Thymus (tissue), 11 donors: ENCODE measurements around the gene STBD1. TPM values are rescaled to one million over a fixed set of nuclear protein-coding genes. Genes with fewer than 3 reads are reported as not detected.
A peak's percentile ranks its signal among the peaks of the same experiment; 100 is the strongest.
"Not testable (repeated sequence)": the region's sequence is repeated elsewhere in the genome, so short reads cannot be mapped to it uniquely, and the experiment has no call there.

Experiments used
- DNase-seq, 9 donors: peaks; one replicate each; pipeline ENCODE4 v3.0.0-alpha.2; 2013; ENCODE audit warnings: low spot score in 9 of 9, low read depth in 6 of 9, missing footprints in 1 of 9
- H3K27ac ChIP-seq, 2 donors: one replicate each; pipeline ENCODE4 v1.5.1; 2013; ENCODE audit warnings: control low read depth in 1 of 2, low read depth in 1 of 2, low read length in 1 of 2, mild to moderate bottlenecking in 1 of 2, moderate library complexity in 1 of 2
- H3K27me3 ChIP-seq, 2 donors: one replicate each; pipeline ENCODE4 v1.5.1; 2013; ENCODE audit warnings: low read length in 1 of 2; ENCODE audit not compliant: control insufficient read depth in 2 of 2, insufficient read depth in 1 of 2
- H3K36me3 ChIP-seq, 2 donors: one replicate each; pipeline ENCODE4 v1.5.1; 2013; ENCODE audit warnings: low read length in 1 of 2, mild to moderate bottlenecking in 1 of 2, moderate library complexity in 1 of 2; ENCODE audit not compliant: control insufficient read depth in 2 of 2, insufficient read depth in 2 of 2
- H3K4me1 ChIP-seq, 2 donors: one replicate each; pipeline ENCODE4 v1.5.1; 2013; ENCODE audit warnings: low read length in 2 of 2; ENCODE audit not compliant: control insufficient read depth in 2 of 2, insufficient read depth in 2 of 2
- H3K4me3 ChIP-seq, 2 donors: one replicate each; pipeline ENCODE4 v1.5.1; 2013; ENCODE audit warnings: low read length in 2 of 2, control low read depth in 1 of 2, mild to moderate bottlenecking in 1 of 2
- H3K9me3 ChIP-seq, 2 donors: one replicate each; pipeline ENCODE4 v1.5.1; 2013; ENCODE audit warnings: low read length in 1 of 2, mild to moderate bottlenecking in 1 of 2; ENCODE audit not compliant: control insufficient read depth in 2 of 2, insufficient read depth in 1 of 2
- WGBS: extraction: QIAGEN DNeasy Blood & Tissue Kit; methylation state at CpG from one replicate; pipeline ENCODE4 v1.1.7; 2013; 5-methylcytosine and 5-hydroxymethylcytosine counted together
- polyA plus RNA-seq: library from polyadenylated mRNA; stranded (reverse); fragments of 200-250 nt; gene quantifications from one replicate; pipeline ENCODE4 v1.2.3, GENCODE V29; 2013
- total RNA-seq: library from RNA; stranded (reverse); fragments of 120-200 nt; gene quantifications from one replicate; pipeline ENCODE4 v1.2.4, GENCODE V29; 2013
- donor health status: healthy.

The STBD1 gene
- total and polyA plus RNA-seq, 2 donors, result 0.33 to 1.1 TPM

GRCh38 chr4:76326515-76326914 is 20.0 kb downstream of the STBD1 start:
- H3K4me1 ChIP-seq, result no peaks in the 10 kb centered on the region
- no peak overlapping the region for H3K4me3 ChIP-seq
- DNase-seq, result no peak
- no peaks in the 10 kb centered on the region for H3K27me3 ChIP-seq
- H3K27ac ChIP-seq, result no peak overlapping the region
- H3K9me3 ChIP-seq, result peaks cover 0 to 3% of the 10 kb centered on the region in 2 donors
- no peaks in the 10 kb centered on the region for H3K36me3 ChIP-seq

- Histone ChIP-seq H3K9me3 (no peaks in the 10 kb centered on the region), H3K27ac (no peak overlapping the region), H3K4me3 (no peak overlapping the region), H3K36me3 (no peaks in the 10 kb centered on the region), H3K4me1 (no peaks in the 10 kb centered on the region), H3K27me3 (no peaks in the 10 kb centered on the region)
- WGBS, result 87% methylated on average over 3 of the region's 3 CpGs
- DNase-seq, result no peak
These were observed 28.4 kb downstream of the STBD1 start for GRCh38 chr4:76334885-76335284.

DNA sequence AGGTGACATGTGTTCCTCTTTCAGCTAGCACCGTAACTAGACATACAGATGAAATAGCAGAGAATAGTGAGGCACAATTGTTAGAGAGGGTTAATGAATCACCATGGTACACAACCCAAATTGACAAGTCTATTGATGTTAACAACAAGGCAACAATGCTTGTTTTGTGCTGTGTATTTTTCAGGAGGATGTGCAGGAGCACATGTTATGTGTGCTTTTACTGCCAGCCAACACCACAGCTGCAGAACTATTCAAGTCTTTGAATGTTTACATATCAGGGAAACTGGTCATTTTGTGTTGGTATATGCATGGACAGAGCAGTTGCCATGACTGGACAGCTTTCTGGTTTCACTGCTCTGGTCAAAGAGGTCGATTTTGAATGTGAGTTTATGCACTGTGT is 32.8 kb downstream of the STBD1 start:
- no peaks in the 10 kb centered on the region for H3K27me3 ChIP-seq
- no peaks in the 10 kb centered on the region for H3K9me3 ChIP-seq
- no peaks in the 10 kb centered on the region for H3K36me3 ChIP-seq
- 85% methylated on average over 2 of the region's 2 CpGs for WGBS
- no peak for DNase-seq
- no peak overlapping the region for H3K27ac ChIP-seq
- no peak overlapping the region for H3K4me3 ChIP-seq
- no peaks in the 10 kb centered on the region for H3K4me1 ChIP-seq

DNA sequence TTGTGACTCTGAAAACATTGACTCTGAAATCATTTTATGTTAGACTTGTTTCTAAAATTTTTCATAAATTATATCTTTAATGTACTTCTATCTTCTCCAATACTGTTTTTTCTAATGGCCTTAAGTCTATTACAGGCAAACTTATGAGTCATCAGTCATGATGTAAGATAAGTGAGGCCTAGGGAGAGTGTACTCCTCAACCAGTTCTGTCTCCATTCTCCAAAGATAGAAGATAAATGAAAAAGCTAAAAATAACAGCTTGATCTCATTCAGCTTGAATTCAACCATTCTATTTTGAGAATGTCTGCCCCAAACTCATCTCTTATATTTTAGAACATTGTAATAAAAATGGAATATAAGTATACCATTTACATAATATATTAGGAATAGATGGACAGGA is 34.5 kb downstream of the STBD1 start:
- Histone ChIP-seq H3K9me3 (no peaks in the 10 kb centered on the region), H3K27ac (no peak overlapping the region), H3K27me3 (no peaks in the 10 kb centered on the region), H3K4me3 (no peak overlapping the region), H3K4me1 (no peaks in the 10 kb centered on the region), H3K36me3 (no peaks in the 10 kb centered on the region)
- DNase-seq, result no peak

DNA sequence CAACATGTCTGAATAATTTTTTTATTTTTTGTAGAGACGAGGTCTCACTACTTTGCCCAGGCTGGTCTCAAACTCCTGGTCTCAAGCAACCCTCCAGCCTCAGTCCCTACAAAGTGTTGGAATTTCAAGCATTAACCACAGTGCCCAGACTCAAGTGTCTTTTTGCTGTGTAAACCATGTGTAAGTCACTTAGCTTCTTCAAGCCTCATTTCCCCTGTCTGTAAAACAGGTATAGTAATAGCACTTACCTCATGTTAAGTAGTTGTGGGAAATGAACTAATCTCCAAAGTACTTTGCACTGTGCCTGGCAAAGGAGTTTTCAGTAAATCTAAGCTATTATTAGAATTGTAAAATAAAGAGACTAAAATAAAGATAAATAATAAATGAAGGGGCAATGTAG is 35.7 kb downstream of the STBD1 start:
- no peaks in the 10 kb centered on the region for H3K4me1 ChIP-seq
- WGBS, result 97% methylated on average over 1 of the region's 1 CpG
- no peak overlapping the region for H3K4me3 ChIP-seq
- no peaks in the 10 kb centered on the region for H3K9me3 ChIP-seq
- H3K36me3 ChIP-seq, result no peaks in the 10 kb centered on the region
- DNase-seq, result no peak
- H3K27me3 ChIP-seq, result no peaks in the 10 kb centered on the region
- H3K27ac ChIP-seq, result no peak overlapping the region

DNA sequence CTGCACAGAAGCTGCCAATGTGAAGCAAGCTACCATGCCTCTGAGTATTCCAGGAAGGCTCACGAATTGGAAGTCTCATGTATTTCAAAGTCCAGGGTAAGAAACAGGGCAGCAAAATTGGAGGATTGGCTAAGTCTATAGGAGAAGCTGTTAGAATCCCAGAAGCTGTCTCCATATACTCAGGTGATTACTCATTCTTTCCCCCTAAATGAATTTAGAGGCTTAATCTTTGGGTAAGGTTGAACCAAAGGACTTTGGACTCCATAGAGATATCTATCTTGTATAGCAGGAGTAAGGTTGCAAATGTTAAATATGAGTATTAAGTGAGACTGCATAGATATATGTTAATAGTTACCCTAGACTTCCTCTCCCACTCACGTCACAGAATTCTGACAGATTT is 36.3 kb downstream of the STBD1 start:
- no peaks in the 10 kb centered on the region for H3K36me3 ChIP-seq
- no peak overlapping the region for H3K27ac ChIP-seq
- no peaks in the 10 kb centered on the region for H3K4me1 ChIP-seq
- DNase-seq, result no peak
- 93% methylated on average over 2 of the region's 2 CpGs for WGBS
- no peaks in the 10 kb centered on the region for H3K27me3 ChIP-seq
- no peaks in the 10 kb centered on the region for H3K9me3 ChIP-seq
- H3K4me3 ChIP-seq, result no peak overlapping the region

GRCh38 chr4:76354517-76355473 is 48.3 kb downstream of the STBD1 start:
- peak in 6 of 9 donors; percentile 8 to 51 (median 14) for DNase-seq
- 70% methylated on average over 9 of the region's 9 CpGs for WGBS
- Histone ChIP-seq H3K27me3 (no peaks in the 10 kb centered on the region), H3K36me3 (no peaks in the 10 kb centered on the region), H3K9me3 (peaks cover 0 to 2% of the 10 kb centered on the region in 2 donors), H3K27ac (no peak overlapping the region), H3K4me3 (no peak overlapping the region), H3K4me1 (no peaks in the 10 kb centered on the region)

DNA sequence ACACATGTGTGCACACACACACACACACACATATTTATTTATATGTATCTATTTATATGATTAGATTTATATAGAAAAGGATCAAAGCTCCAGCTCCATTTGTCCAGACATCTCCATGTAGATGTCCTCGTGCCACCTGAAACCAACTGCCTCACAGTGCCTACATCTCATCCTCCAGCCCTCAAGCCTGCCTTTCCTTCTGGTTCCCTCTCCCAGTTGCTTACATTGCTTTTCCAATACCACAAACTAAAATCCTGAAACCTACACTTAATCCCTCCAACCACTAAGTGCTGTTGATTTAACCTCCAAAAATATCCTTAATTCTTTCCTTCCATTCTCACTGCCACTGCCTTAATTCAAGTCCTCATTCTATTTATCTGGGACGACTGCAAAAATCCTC is 51.4 kb downstream of the STBD1 start:
- Histone ChIP-seq H3K9me3 (peaks cover 0 to 9% of the 10 kb centered on the region in 2 donors), H3K36me3 (no peaks in the 10 kb centered on the region), H3K27me3 (no peaks in the 10 kb centered on the region), H3K27ac (no peak overlapping the region), H3K4me1 (no peaks in the 10 kb centered on the region), H3K4me3 (no peak overlapping the region)
- 93% methylated on average over 2 of the region's 2 CpGs for WGBS
- DNase-seq, result no peak

DNA sequence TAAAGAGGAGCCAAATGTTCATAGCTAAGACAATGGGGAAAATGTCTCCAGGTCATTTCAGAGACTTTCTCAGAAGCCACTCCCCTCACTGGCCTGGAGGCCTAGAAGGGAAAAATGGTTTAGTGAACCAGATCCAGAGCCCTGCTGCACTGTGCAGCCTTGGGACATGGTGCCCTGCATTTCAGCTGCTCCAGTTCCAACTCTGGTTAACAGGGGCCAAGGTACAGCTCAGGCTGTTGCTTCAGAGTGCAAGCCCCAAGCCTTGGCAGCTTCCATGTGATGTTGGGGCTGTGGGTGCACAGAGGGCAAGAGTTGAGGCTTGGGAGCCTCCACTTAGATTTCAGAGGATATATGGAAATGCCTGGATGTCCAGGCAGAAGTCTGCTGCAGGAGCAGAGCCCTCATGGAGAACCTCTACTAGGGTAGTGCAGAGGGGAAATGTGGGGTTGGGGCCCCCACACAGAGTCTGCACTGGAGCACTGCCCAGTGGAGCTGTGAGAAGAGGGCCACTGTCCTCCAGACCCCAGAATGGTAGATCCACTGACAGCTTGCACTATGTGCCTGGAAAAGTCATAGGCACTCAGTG is 53.4 kb downstream of the STBD1 start:
- not testable (repeated sequence) for H3K36me3 ChIP-seq, H3K27me3 ChIP-seq, DNase-seq, H3K4me1 ChIP-seq, H3K4me3 ChIP-seq, H3K9me3 ChIP-seq, H3K27ac ChIP-seq
